Activated CD4-positive, CD25-positive, alpha-beta regulatory T cell treated with anti-CD3 and anti-CD28 coated beads, Interleukin-2, amount 50 U/mL, for 24 hours (primary cell): ENCODE results near the gene PARD3B.
"Not testable (repeated sequence)": the region's sequence is repeated elsewhere in the genome, so short reads cannot be mapped to it uniquely, and the experiment has no call there.

Experiments used
- ATAC-seq, 2 donors: fragments of 150-1000 bp; cut with Tn5 transposase; one replicate each; pipeline ENCODE4 v1.10.0; 2021; ENCODE audit warnings: mild to moderate bottlenecking in 1 of 2, moderate library complexity in 1 of 2

The PARD3B gene

DNA sequence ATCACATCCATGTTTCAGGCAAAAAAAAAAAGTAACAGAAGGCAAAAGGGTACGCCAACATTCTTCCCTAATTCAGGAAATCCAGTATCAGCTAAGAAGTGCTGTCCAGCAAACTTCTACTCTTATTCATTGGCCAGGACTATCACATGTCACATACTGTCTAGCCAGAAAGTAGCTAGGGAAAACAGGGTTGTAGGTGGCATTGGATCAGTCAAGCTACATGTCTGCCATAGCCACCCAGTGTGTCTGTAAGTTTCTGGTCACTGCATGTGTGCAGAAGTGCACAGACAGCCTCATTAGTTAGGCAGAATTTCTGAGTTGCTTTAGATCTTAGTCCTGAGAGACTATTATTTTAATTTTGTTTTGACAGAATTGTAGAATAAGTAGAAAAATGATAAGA is 671.7 kb downstream of the PARD3B start:
- ATAC-seq, result no peak

GRCh38 chr2:205218056-205218455 is 672.8 kb downstream of the PARD3B start:
- ATAC-seq, result no peak

DNA sequence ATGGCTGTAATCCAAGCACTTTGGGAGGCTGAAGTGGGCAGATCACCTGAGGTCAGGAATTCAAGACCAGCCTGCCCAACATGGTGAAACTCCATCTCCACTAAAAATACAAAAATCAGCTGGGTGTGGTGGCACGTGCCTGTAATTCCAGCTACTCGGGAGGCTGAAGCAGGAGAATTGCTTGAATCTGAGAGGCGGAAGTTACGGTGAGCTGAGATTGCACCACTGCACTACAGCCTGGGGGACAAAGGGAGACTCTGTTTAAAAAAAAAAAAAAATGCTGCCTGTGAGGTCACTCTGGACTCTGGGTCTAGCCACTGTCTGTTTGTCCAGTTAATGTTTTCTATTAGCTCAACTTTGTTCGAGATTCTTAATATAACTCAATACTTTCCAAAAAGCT is 673.5 kb downstream of the PARD3B start:
- ATAC-seq, result not testable (repeated sequence)

GRCh38 chr2:205220559-205220958 is 675.3 kb downstream of the PARD3B start:
- ATAC-seq, result no peak

GRCh38 chr2:205232086-205232485 is 686.8 kb downstream of the PARD3B start:
- ATAC-seq, result no peak

DNA sequence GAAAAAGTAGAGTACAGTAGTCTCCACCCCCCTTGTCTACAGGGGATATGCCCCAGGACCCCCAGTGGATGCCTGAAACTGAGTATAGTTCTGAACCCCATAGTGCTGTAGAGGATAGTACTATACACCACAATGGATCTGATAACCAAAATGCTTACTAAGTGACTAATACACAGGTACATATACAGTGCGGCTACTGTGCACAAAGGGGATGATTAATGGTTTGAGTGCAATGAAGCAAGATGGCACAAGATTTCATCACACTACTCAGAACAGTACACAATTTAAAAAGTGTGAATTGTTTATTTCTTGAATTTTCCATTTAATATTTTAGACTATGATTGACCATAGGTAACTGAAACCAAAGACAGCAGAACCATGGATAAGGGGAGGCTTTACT is 690.2 kb downstream of the PARD3B start:
- no peak for ATAC-seq

DNA sequence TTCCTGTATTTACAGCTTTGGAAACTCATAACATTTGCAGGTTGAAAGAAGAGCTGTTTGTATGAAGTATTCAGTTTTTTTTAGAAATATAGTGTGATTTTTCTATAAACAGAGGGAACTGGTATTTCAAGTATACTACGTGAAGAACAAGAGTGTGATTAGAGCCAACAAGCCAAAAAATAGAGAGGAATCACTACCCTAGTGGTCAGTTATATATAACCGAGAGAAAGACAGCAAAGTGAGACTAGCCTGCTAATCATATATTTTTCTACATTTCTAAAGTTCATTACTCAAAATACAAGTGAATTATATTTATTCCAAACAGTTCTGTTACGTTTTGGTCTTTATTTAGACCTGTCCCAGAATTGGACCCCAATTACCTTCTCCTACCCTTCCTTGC is 692.2 kb downstream of the PARD3B start:
- ATAC-seq, result no peak

DNA sequence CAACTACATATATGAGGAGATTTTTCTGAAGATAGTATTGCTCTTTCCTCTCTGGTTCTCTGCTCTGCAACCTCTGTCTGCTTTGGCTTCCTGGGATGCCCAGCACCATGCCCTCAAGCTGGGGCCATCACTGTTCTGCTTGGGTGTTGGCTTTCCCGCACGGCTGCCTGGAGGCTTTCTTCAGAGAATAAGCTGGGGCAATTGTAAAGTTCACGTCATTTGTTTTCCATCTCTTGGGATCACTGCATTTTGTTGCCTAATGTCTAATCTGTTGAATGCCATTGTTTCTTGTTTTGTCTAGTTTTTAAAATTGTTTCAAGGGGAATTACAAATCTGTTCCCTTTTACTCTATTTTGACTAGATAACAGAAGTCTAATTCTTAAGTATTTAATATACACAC is 699.7 kb downstream of the PARD3B start:
- no peak for ATAC-seq

- no peak for ATAC-seq
Observed at GRCh38 chr2:205245652-205246051, 700.4 kb downstream of the PARD3B start.

DNA sequence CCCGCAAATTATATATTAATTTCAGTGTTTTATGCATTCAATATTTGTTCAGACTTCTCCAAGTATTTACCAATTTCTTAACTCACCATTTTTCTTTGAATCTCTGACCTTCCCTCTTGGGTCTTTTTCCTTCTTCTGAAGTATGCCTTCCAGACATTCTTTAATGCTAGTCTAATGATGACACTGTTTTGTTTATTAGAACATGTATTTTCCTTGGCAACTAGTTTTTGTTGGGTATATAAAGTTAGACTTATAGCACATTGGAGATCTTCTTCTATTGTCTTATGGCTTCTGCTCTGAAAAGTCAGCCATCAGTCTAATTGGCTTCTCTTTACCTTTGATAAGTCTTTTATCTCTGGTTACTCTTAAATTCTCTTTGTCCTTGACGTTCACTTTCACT is 713.8 kb downstream of the PARD3B start:
- no peak for ATAC-seq

DNA sequence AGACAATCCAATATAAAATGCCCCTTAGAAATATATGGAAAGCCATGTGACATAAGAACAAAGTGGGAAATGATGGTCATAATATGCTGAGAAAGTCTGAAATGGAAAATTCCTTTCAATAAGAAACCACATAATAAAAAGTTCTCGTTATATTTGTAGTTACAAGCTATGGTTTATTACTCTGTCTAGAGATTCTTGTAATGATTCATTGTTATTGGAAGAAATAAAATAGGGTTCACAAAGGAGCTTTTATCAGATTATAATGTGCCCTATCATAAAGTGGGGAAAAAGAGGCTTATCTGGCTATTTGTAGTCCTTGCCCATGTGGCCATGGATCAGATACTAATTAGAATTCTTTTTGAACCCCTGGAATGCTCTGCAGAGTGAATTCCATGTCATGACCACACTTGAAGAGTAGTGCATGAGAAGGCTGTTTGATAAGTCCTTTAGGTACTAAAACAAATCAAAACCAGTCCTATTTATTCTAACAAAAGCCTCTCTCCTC is 716.3 kb downstream of the PARD3B start:
- no peak for ATAC-seq

GRCh38 chr2:205267323-205267722 is 722.0 kb downstream of the PARD3B start:
- no peak for ATAC-seq

DNA sequence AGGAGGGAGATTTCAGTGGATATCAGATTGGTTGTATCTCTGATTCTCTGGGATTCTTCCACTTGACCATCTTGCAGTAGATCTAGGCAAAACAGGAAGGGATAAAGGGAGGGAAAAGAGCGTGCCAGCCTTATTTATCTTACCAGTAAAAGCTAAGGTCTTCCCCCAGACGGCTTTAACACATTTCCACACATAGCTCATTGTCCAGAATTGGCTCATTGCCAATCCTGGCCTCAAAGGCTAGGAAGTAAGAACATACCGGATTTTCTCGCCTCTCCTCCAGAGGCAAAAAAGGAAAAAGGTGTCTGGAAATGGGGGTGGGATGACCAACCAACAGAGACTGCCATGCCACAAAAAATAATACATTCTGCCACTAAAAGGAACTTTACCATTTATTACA is 725.4 kb downstream of the PARD3B start:
- ATAC-seq, result no peak

- ATAC-seq, result no peak
Observed at GRCh38 chr2:205273148-205273547, 727.9 kb downstream of the PARD3B start.

- ATAC-seq, result no peak
Observed at GRCh38 chr2:205273627-205274026, 728.4 kb downstream of the PARD3B start.

DNA sequence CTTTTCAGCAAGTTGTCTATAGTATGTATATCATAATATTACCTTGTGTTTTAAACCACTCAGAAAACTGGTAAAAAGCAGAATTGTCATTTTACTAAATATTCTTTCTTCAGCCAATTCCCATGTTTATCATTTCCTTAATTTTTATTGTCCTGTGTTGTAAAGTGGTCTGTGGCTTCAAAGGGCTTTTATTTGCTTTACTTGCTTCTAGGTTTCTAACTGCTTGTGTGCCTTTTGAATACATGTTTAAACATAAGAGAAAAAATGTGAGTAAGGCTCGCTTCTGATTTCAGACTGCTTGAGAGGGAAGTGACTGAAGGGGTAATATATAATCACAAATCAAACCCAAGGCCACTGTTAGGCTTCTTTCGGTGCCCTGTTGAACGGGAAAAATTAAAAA is 729.5 kb downstream of the PARD3B start:
- ATAC-seq, result no peak

GRCh38 chr2:205276116-205276777 is 731.0 kb downstream of the PARD3B start:
- no peak for ATAC-seq

DNA sequence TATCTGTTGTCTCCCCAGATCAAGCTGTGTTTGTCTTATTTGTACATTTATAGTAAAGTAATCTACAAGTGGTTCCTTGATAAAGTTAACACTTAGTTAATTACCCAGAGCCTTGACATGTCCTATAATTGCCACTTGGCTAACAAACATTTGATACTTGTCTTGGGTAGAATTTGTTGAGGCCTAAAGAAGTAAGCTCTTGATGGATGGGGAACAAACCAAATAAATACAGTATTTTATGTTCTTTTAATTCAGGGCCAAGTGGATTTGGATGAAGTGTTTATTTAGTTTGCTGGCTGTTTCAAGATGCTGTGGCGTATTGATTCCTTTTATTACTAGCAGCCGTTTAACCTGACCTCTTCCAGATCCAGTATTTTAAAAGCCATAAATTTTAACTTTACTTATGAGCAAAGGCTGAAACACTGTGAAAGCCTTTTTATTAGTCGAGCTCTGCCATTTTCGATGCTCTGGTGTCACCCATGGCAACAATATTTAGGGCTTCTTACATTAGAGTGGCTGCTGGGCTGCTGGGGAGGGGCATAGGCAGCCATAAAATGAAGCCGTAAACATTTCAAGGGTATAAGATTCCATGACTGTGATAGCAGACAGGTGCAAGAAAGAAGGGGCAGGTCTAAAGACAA is 735.4 kb downstream of the PARD3B start:
- ATAC-seq, result no peak

GRCh38 chr2:205283736-205284270 is 738.5 kb downstream of the PARD3B start:
- no peak for ATAC-seq

- ATAC-seq, result no peak
Observed at GRCh38 chr2:205284334-205284733, 739.1 kb downstream of the PARD3B start.

GRCh38 chr2:205287316-205287715 is 742.0 kb downstream of the PARD3B start:
- ATAC-seq, result no peak

GRCh38 chr2:205288686-205289085 is 743.4 kb downstream of the PARD3B start:
- no peak for ATAC-seq

GRCh38 chr2:205290299-205290698 is 745.0 kb downstream of the PARD3B start:
- ATAC-seq, result no peak

GRCh38 chr2:205292665-205293295 is 747.5 kb downstream of the PARD3B start:
- no peak for ATAC-seq
